GM23338 (cell line): ENCODE measurements around the gene KCMF1.

Experiments
- CREB1 ChIP-seq: fragments of 250-450 bp; sonication (Bioruptor Pico); IDR thresholded peaks from 2 replicates; pipeline ENCODE4 v1.5.0; 2020; ENCODE audit warnings: low read depth, mild to moderate bottlenecking, moderate library complexity
- CTCF ChIP-seq, 2 experiments: fragments of 200-600 bp in 1 of 2; sonication (generic) in 1 of 2; conservative IDR thresholded peaks; 2 replicates each; pipeline versions ENCODE4 v1.5.1 to v1.6.1; 2016 to 2017; ENCODE audit warnings: antibody characterized with exemption in 2 of 2, low read depth in 2 of 2, mild to moderate bottlenecking in 2 of 2, moderate library complexity in 1 of 2
- ETS1 ChIP-seq: IDR thresholded peaks from 2 replicates; pipeline ENCODE4 v1.6.1; 2016; ENCODE audit warnings: antibody characterized with exemption
- EZH2 ChIP-seq: fragments of 200-600 bp; sonication (generic); IDR thresholded peaks from one replicate; pipeline ENCODE4 v1.8.0; 2017; ENCODE audit warnings: antibody characterized with exemption, mild to moderate bottlenecking, low read depth; ENCODE audit not compliant: unreplicated experiment
- EZH2phosphoT487 ChIP-seq: fragments of 200-600 bp; sonication (generic); IDR thresholded peaks from one replicate; pipeline ENCODE4 v1.8.1; 2018; ENCODE audit warnings: antibody characterized with exemption; ENCODE audit not compliant: unreplicated experiment
- POLR2AphosphoS5 ChIP-seq: IDR thresholded peaks from 2 replicates; pipeline ENCODE4 v1.6.1; 2016; ENCODE audit warnings: antibody characterized with exemption, low read depth
- REST ChIP-seq: IDR thresholded peaks from one replicate; pipeline ENCODE4 v1.6.1; 2018; ENCODE audit warnings: antibody characterized with exemption; ENCODE audit not compliant: unreplicated experiment
- ZNF114 ChIP-seq: fragments of 250-450 bp; sonication (Bioruptor Pico); IDR thresholded peaks from 2 replicates; pipeline ENCODE4 v1.5.0; 2020; ENCODE audit warnings: mild to moderate bottlenecking, moderate library complexity
- ZNF331 ChIP-seq: fragments of 250-450 bp; sonication (Bioruptor Pico); IDR thresholded peaks from 2 replicates; pipeline ENCODE4 v1.5.0; 2020; ENCODE audit warnings: low read depth, mild to moderate bottlenecking, moderate library complexity
- ZNF462 ChIP-seq: fragments of 250-450 bp; sonication (Bioruptor Pico); IDR thresholded peaks from 2 replicates; pipeline ENCODE4 v1.5.0; 2020; ENCODE audit warnings: mild to moderate bottlenecking, moderate library complexity

GRCh38 chr2:84989927-84990326 lies 19.0 kb downstream of the KCMF1 start:
- TF ChIP-seq EZH2 (no peak), CTCF (conservative IDR thresholded peaks at IDR 0.05; ENCODE audit: low read depth in 2 of 2) (no peak), POLR2AphosphoS5 (no peak), REST (no peak), ETS1 (no peak), EZH2phosphoT487 (no peak), CREB1 (CRISPR knock-in tag) (no peak), ZNF114 (no peak), ZNF331 (no peak), ZNF462 (no peak)
